Activated CD4-positive, alpha-beta memory T cell treated with anti-CD3 and anti-CD28 coated beads for 36 hours (primary cell): ENCODE measurements around the gene C14orf119. TPM values are rescaled to one million over a fixed set of nuclear protein-coding genes. Genes with fewer than 3 reads are reported as not detected.

Experiments used
- CTCF ChIA-PET: fragments of 350-600 bp; sonication (Branson Sonifier 250); formaldehyde crosslinking; loops from one replicate; lab custom pipeline; 2021; ENCODE audit warnings: antibody characterized with exemption, inconsistent platforms; lab: Charles Lee
- POLR2A ChIA-PET: fragments of 350-600 bp; sonication (Branson Sonifier 250); formaldehyde crosslinking; loops from one replicate; lab custom pipeline; 2021; ENCODE audit warnings: antibody characterized with exemption; lab: Charles Lee
- DNase-seq: peaks from one replicate; pipeline ENCODE4 v3.0.0-alpha.2; 2020
- H3K27ac Mint-ChIP-seq: one replicate; pipeline ENCODE4 v1.8.0; 2021; ENCODE audit warnings: mixed read lengths
- H3K27me3 Mint-ChIP-seq: one replicate; pipeline ENCODE4 v1.8.0; 2021; ENCODE audit warnings: mixed read lengths
- H3K36me3 Mint-ChIP-seq: one replicate; pipeline ENCODE4 v1.8.0; 2021; ENCODE audit warnings: mixed read lengths
- H3K4me1 Mint-ChIP-seq: one replicate; pipeline ENCODE4 v1.8.0; 2021; ENCODE audit warnings: low read depth, mixed read lengths
- H3K4me3 Mint-ChIP-seq: one replicate; pipeline ENCODE4 v1.8.0; 2021; ENCODE audit warnings: mild to moderate bottlenecking, mixed read lengths
- H3K9me3 Mint-ChIP-seq: one replicate; pipeline ENCODE4 v1.8.0; 2021; ENCODE audit warnings: mixed read lengths
- intact Hi-C: fragments of 100-400 bp; cut with micrococcal nuclease; formaldehyde crosslinking; loops from one replicate; pipeline ENCODE4 v1.15.1; 2023
- total RNA-seq, 2 experiments: library from RNA; stranded (reverse); gene quantifications; one replicate each; pipeline ENCODE4 v1.2.3, GENCODE V29; 2021

Gene C14orf119
- total RNA-seq, 2 experiments from 2014 or later: 58.0 to 62.8 TPM

DNA sequence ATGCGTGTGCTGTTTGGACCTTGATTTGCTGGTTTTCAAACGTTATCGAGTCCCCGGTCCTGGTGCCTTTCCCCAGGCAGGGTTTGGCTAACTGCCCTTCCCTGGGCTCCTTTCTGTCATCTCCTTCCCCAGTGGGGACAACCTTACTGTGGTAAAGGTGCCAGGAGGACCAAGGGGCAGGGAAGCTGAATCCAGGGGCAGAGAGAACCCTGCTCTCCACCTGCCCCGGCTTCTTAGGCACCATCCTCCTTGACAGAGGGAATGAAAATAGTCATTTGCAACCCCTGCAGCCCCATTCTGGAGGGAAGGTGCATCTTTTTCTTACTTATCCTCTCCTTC is 18.8 kb downstream of the C14orf119 start:
- Mint-ChIP-seq H3K36me3 (no peaks in the 10 kb centered on the region), H3K27ac (no peak overlapping the region), H3K27me3 (peaks cover 2% of the 10 kb centered on the region), H3K4me1 (peaks cover 18% of the 10 kb centered on the region), H3K4me3 (no peak overlapping the region), H3K9me3 (no peaks in the 10 kb centered on the region)
- ChIA-PET POLR2A (no interaction called here), CTCF (interaction anchor here (2.2 to 2.5 kb wide), 3 partner anchors 37 to 73 kb away, joined by 9 to 15 read pairs (median 13); no protein-coding TSS in a partner anchor)
- intact Hi-C loops: no loop called here
- DNase-seq: no peak

- Mint-ChIP-seq H3K9me3 (no peaks in the 10 kb centered on the region), H3K27ac (no peak overlapping the region), H3K4me3 (no peak overlapping the region), H3K27me3 (peaks cover 2% of the 10 kb centered on the region), H3K36me3 (no peaks in the 10 kb centered on the region), H3K4me1 (peaks cover 23% of the 10 kb centered on the region)
- ChIA-PET POLR2A (no interaction called here), CTCF (interaction anchor here (2.4 kb wide), 1 partner anchor 46 kb away, joined by 13 read pairs; no protein-coding TSS in a partner anchor)
- DNase-seq: no peak
- intact Hi-C loops: no loop called here
These were observed 19.3 kb downstream of the C14orf119 start for GRCh38 chr14:23114669-23115038.

GRCh38 chr14:23115039-23115731 is 19.9 kb downstream of the C14orf119 start:
- CTCF ChIA-PET: no interaction called here
- H3K27ac Mint-ChIP-seq: no peak overlapping the region
- intact Hi-C loops: no loop called here
- H3K4me1 Mint-ChIP-seq: peaks cover 27% of the 10 kb centered on the region
- H3K36me3 Mint-ChIP-seq: no peaks in the 10 kb centered on the region
- no peak overlapping the region for H3K4me3 Mint-ChIP-seq
- no peak for DNase-seq
- POLR2A ChIA-PET: no interaction called here
- no peaks in the 10 kb centered on the region for H3K9me3 Mint-ChIP-seq
- peaks cover 2% of the 10 kb centered on the region for H3K27me3 Mint-ChIP-seq

GRCh38 chr14:23115918-23116317 is 20.6 kb downstream of the C14orf119 start:
- POLR2A ChIA-PET: no interaction called here
- DNase-seq: no peak
- no peaks in the 10 kb centered on the region for H3K36me3 Mint-ChIP-seq
- H3K9me3 Mint-ChIP-seq: no peaks in the 10 kb centered on the region
- no peak overlapping the region for H3K27ac Mint-ChIP-seq
- intact Hi-C loops: no loop called here
- peaks cover 35% of the 10 kb centered on the region for H3K4me1 Mint-ChIP-seq
- no peak overlapping the region for H3K4me3 Mint-ChIP-seq
- H3K27me3 Mint-ChIP-seq: peaks cover 2% of the 10 kb centered on the region
- CTCF ChIA-PET: interaction anchor here (1.0 to 1.1 kb wide), 2 partner anchors 38 to 72 kb away, joined by 3 to 4 read pairs; no protein-coding TSS in a partner anchor

- POLR2A ChIA-PET: no interaction called here
- no peak overlapping the region for H3K4me3 Mint-ChIP-seq
- DNase-seq: no peak
- no peaks in the 10 kb centered on the region for H3K9me3 Mint-ChIP-seq
- H3K36me3 Mint-ChIP-seq: no peaks in the 10 kb centered on the region
- no peak overlapping the region for H3K27ac Mint-ChIP-seq
- CTCF ChIA-PET: interaction anchor here (1.1 to 1.7 kb wide), 2 partner anchors 49 to 69 kb away, joined by 4 read pairs; no protein-coding TSS in a partner anchor
- intact Hi-C loops: no loop called here
- H3K27me3 Mint-ChIP-seq: peaks cover 2% of the 10 kb centered on the region
- H3K4me1 Mint-ChIP-seq: peaks cover 41% of the 10 kb centered on the region
These were observed 22.2 kb downstream of the C14orf119 start for GRCh38 chr14:23117371-23118020.

DNA sequence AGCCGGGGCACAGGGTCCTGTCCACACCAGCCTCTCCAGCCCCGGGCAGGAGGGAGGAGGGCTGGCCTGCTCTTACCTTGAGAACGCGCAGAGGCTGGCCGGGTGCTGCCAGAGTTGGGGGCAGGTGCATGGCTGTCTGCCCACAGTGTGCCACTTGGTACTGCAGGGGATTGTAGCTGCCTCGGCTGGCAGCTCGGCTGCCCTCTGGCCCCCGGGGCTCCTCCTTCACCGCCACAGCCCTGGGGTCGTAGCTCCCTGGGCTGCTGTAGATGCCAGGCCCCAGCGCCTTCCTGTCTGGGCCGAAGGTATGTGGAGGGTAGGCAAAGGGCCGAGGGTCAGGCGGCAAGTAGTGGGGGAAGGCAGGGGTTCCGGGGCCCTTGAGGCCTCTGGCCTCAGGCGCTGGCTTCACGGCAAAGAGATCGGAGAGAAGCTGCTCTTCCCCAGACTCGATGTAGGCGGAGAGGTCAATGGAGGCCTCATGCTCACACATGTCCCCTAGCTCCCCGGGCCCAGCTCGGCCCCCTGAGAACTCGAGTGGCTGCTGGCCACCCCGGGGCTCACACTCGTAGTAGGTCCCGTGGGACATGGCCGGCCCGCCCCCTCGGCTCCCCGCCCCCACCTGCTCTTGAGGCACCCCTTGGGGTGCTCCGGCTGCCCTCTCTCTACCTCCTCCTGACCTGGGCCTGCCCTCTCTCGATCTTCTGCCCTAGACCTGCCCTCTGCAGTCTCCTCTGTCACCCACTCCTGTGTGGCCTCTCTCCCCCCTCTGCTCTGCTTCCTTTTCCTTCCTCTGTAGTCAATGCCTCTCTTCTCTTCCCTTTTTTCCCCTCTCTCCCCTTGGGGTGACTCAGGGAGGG is 23.4 kb downstream of the C14orf119 start, which contains the start of gene CEBPE:
Gene CEBPE (minus strand): TSS at position 750 of the 857 bp plus-strand sequence. CDS start 164 bp downstream, at position 586.
- Mint-ChIP-seq H3K36me3 (no peaks in the 10 kb centered on the region), H3K4me1 (peaks cover 41% of the 10 kb centered on the region), H3K27me3 (peaks cover 2% of the 10 kb centered on the region)

GRCh38 chr14:23119363-23120327 is 24.3 kb downstream of the C14orf119 start:
- no peaks in the 10 kb centered on the region for H3K36me3 Mint-ChIP-seq
- peak overlapping the region; percentile 58 for H3K27ac Mint-ChIP-seq
- H3K27me3 Mint-ChIP-seq: peaks cover 2% of the 10 kb centered on the region
- H3K4me3 Mint-ChIP-seq: no peak overlapping the region
- H3K4me1 Mint-ChIP-seq: peaks cover 38% of the 10 kb centered on the region
- DNase-seq: peak; percentile 35
- intact Hi-C loops: loop anchor here (1.0 kb wide), 3 partner anchors 64 to 180 kb away; partner anchors contain the start of gene SLC7A8
- POLR2A ChIA-PET: interaction anchor here (1.6 kb wide), 1 partner anchor 25 kb away, joined by 8 read pairs; the partner anchor contains the start of genes ACIN1 and C14orf119
- CTCF ChIA-PET: interaction anchor here (0.6 to 4.1 kb wide), 21 partner anchors 8 to 273 kb away, joined by 3 to 223 read pairs (median 14); partner anchors contain the start of genes C14orf119, PABPN1, PPP1R3E and SLC7A8
- no peaks in the 10 kb centered on the region for H3K9me3 Mint-ChIP-seq

More for the DNA sequence above, 23.4 kb downstream of the C14orf119 start, which contains the start of gene CEBPE:
- ChIA-PET CTCF (interaction anchor here (0.7 to 4.1 kb wide), 4 partner anchors 24 to 67 kb away, joined by 3 to 223 read pairs (median 33); partner anchors contain the start of genes ACIN1, C14orf119 and SLC7A8), POLR2A (interaction anchor here (1.6 kb wide), 1 partner anchor 24 kb away, joined by 8 read pairs; the partner anchor contains the start of genes ACIN1 and C14orf119)
- intact Hi-C loops: no loop called here
- Mint-ChIP-seq H3K9me3 (no peaks in the 10 kb centered on the region), H3K27ac (peak within 1 kb of the TSS; percentile 58), H3K4me3 (no peak within 1 kb of the TSS)
- no peak for DNase-seq

GRCh38 chr14:23120541-23121251 is 25.4 kb downstream of the C14orf119 start:
- Mint-ChIP-seq H3K9me3 (no peaks in the 10 kb centered on the region), H3K27ac (peak overlapping the region; percentile 58), H3K4me3 (peak overlapping the region; percentile 9), H3K27me3 (no peaks in the 10 kb centered on the region), H3K36me3 (no peaks in the 10 kb centered on the region), H3K4me1 (peaks cover 32% of the 10 kb centered on the region)
- intact Hi-C loops: loop anchor here (1.0 kb wide), 3 partner anchors 63 to 179 kb away; partner anchors contain the start of gene SLC7A8
- CTCF ChIA-PET: interaction anchor here (0.6 to 4.1 kb wide), 72 partner anchors 9 to 272 kb away, joined by 3 to 223 read pairs (median 5); partner anchors contain the start of genes ACIN1, C14orf119, HOMEZ and LRP10
- POLR2A ChIA-PET: interaction anchor here (0.8 to 1.8 kb wide), 3 partner anchors 26 to 201 kb away, joined by 3 to 9 read pairs (median 8); partner anchors contain the start of genes ACIN1, C14orf119 and PABPN1
- peak; percentile 90 for DNase-seq

- H3K4me3 Mint-ChIP-seq: no peak overlapping the region
- CTCF ChIA-PET: interaction anchor here (0.7 to 4.1 kb wide), 52 partner anchors 9 to 268 kb away, joined by 3 to 223 read pairs (median 6); partner anchors contain the start of genes ACIN1, C14orf119, HOMEZ and PABPN1
- H3K9me3 Mint-ChIP-seq: no peaks in the 10 kb centered on the region
- intact Hi-C loops: no loop called here
- DNase-seq: peak; percentile 30
- POLR2A ChIA-PET: interaction anchor here (0.8 to 1.8 kb wide), 2 partner anchors 26 to 201 kb away, joined by 3 to 9 read pairs; partner anchors contain the start of genes ACIN1, C14orf119 and PABPN1
- H3K27me3 Mint-ChIP-seq: no peaks in the 10 kb centered on the region
- H3K27ac Mint-ChIP-seq: peak overlapping the region; percentile 58
- no peaks in the 10 kb centered on the region for H3K36me3 Mint-ChIP-seq
- H3K4me1 Mint-ChIP-seq: peaks cover 32% of the 10 kb centered on the region
These were observed 26.1 kb downstream of the C14orf119 start for GRCh38 chr14:23121361-23121771.
